ENCODE results near the gene HSD17B14.
A peak's percentile ranks its signal among the peaks of the same experiment; 100 is the strongest.

The HSD17B14 gene

GRCh38 chr19:48822514-48822913 lies 13.8 kb downstream of the HSD17B14 start:
- DNase-seq, result no peak

GRCh38 chr19:48821633-48822032 lies 14.7 kb downstream of the HSD17B14 start:
- no peak for DNase-seq

- peak in 1 of 3 experiments; percentile 36 for DNase-seq
Measured at GRCh38 chr19:48819366-48819816, 16.9 kb downstream of the HSD17B14 start.

GRCh38 chr19:48818234-48818820 lies 18.0 kb downstream of the HSD17B14 start:
- DNase-seq, result peak; percentile 95 to 99 (median 99)

- peak in 2 of 3 experiments; percentile 15 to 44 for DNase-seq
Measured at GRCh38 chr19:48817585-48818124, 18.6 kb downstream of the HSD17B14 start.

- peak; percentile 39 to 77 (median 46) for DNase-seq
Measured at GRCh38 chr19:48815870-48816501, 20.3 kb downstream of the HSD17B14 start.

- no peak for DNase-seq
Measured at GRCh38 chr19:48814895-48815294, 21.4 kb downstream of the HSD17B14 start.

GRCh38 chr19:48813123-48813913 lies 23.0 kb downstream of the HSD17B14 start:
- DNase-seq, result no peak

GRCh38 chr19:48812094-48812929 lies 24.0 kb downstream of the HSD17B14 start:
- peak; percentile 87 to 98 (median 97) for DNase-seq

GRCh38 chr19:48810151-48810550 lies 26.1 kb downstream of the HSD17B14 start:
- DNase-seq, result peak in 1 of 3 experiments; percentile 36

GRCh38 chr19:48807590-48808308 lies 28.5 kb downstream of the HSD17B14 start:
- no peak for DNase-seq

- DNase-seq, result peak in 1 of 3 experiments; percentile 7
Measured at GRCh38 chr19:48806818-48807589, 29.3 kb downstream of the HSD17B14 start.

- DNase-seq, result peak in 2 of 3 experiments; percentile 33 to 36
Measured at GRCh38 chr19:48806518-48806817, 29.8 kb downstream of the HSD17B14 start.

GRCh38 chr19:48805452-48805851 lies 30.8 kb downstream of the HSD17B14 start:
- DNase-seq, result no peak

- DNase-seq, result no peak
Measured at GRCh38 chr19:48804496-48804895, 31.8 kb downstream of the HSD17B14 start.

GRCh38 chr19:48802623-48803022 lies 33.7 kb downstream of the HSD17B14 start:
- no peak for DNase-seq

- no peak for DNase-seq
Measured at GRCh38 chr19:48799358-48800300, 36.7 kb downstream of the HSD17B14 start.

GRCh38 chr19:48798937-48799336 lies 37.4 kb downstream of the HSD17B14 start:
- peak in 2 of 3 experiments; percentile 62 to 76 for DNase-seq

- no peak for DNase-seq
Measured at GRCh38 chr19:48797103-48797502, 39.2 kb downstream of the HSD17B14 start.

All from NCI-H1417 (cell line).